Astrocyte of the cerebellum (primary cell): ENCODE data around the gene ANAPC13.

Source experiments
- DNase-seq: peaks from one replicate; pipeline ENCODE4 v3.0.0-alpha.2; 2011; ENCODE audit warnings: low read depth
- H3K4me3 ChIP-seq: 2 replicates; pipeline ENCODE4 v1.5.1; 2011; ENCODE audit warnings: mild to moderate bottlenecking, low read depth, low read length, moderate library complexity
- in situ Hi-C: cut with HindIII; loops from 2 replicates; pipeline ENCODE4 v1.10.0; 2017; ENCODE audit warnings: low sequenced_read_pairs
- TF ChIP-seq, protein P1 (sequence below): IDR thresholded peaks from 2 replicates; pipeline ENCODE4 v1.5.1; 2012; ENCODE audit warnings: low read length, low read depth, moderate library complexity, mild to moderate bottlenecking; ENCODE audit errors: missing control alignments

The ANAPC13 gene

DNA sequence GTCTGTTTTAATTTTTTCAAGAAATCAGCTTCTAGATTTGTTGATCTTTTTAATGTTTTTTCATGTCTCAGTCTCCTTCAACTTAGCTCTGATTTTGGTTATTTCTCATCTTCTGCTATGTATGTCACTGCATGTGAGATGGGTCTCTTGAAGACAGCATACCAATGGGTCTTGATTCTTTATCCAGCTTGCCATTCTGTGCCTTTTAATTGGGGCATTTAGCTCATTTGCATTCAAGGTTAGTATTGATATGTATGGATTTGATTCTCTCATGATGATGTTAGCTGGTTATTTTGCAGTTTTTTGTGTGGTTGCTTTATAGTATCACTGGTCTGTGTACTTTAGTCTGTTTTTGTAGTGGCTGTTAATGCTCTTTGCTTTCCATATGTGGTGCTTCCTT, 39.5 kb upstream of the ANAPC13 start:
- DNase-seq: no peak
- TF ChIP-seq, protein P1, sequence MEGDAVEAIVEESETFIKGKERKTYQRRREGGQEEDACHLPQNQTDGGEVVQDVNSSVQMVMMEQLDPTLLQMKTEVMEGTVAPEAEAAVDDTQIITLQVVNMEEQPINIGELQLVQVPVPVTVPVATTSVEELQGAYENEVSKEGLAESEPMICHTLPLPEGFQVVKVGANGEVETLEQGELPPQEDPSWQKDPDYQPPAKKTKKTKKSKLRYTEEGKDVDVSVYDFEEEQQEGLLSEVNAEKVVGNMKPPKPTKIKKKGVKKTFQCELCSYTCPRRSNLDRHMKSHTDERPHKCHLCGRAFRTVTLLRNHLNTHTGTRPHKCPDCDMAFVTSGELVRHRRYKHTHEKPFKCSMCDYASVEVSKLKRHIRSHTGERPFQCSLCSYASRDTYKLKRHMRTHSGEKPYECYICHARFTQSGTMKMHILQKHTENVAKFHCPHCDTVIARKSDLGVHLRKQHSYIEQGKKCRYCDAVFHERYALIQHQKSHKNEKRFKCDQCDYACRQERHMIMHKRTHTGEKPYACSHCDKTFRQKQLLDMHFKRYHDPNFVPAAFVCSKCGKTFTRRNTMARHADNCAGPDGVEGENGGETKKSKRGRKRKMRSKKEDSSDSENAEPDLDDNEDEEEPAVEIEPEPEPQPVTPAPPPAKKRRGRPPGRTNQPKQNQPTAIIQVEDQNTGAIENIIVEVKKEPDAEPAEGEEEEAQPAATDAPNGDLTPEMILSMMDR: no peak
- in situ Hi-C loops: no loop called here
- H3K4me3 ChIP-seq: no peak overlapping the region

DNA sequence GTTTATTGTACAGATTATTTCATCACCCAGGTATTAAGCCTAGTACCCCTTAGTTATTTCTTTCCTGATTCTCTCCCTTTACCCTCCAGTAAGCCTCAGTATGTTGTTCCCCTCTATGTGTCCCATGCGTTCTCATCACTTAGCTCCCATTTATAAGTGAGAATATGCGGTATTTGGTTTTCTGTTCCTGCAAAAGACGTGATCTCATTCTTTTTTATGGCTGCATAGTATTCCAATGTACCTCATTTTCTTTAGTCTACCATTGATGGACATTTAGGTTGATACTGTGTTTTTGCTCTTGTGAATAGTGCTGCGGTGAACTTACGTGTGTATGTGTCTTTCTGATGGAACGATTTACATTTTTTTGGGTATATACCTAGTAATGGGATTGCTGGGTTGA, 36.8 kb upstream of the ANAPC13 start:
- TF ChIP-seq, protein P1: no peak
- H3K4me3 ChIP-seq: no peak overlapping the region
- no peak for DNase-seq
- in situ Hi-C loops: no loop called here

DNA sequence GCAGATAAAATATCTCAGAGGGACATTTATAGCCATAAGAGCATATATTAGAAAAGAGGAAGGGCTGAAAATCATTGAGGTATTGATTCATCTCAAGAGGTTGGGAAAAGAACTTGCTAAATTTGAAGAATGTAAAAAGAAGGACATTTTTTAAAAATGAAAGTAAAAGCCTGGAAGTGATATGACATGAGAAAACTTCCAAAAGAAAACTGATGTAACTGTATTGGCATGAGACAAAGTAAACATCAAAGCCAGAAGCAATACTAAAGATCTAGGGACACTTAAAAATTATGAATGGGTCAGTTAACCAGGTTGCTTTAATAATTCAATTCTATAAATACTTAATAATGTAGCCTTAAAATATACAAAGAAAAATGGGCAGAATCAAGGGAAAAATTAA, 32.0 kb upstream of the ANAPC13 start:
- in situ Hi-C loops: no loop called here
- TF ChIP-seq, protein P1: no peak
- DNase-seq: no peak
- H3K4me3 ChIP-seq: no peak overlapping the region

DNA sequence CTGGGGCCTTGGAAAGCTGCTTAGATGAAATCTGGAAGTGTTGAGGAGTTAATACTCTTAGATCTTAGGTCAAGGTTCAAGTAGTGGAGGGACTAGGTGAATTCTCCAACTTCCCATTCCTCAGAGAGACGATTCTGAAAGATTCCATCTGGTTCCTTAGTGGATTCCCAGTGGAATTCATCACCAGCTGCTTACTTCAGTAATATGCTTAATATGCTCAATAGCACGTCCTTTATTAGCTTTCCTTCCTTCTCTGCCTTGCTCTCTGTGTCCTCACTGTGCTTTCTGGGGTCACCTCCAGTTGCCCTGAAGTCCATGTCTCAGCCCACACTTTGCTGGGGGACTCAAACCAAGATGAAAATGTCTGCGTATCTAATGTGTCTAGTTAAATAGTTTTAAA, 31.1 kb upstream of the ANAPC13 start:
- in situ Hi-C loops: no loop called here
- no peak for DNase-seq
- TF ChIP-seq, protein P1: no peak
- H3K4me3 ChIP-seq: no peak overlapping the region

DNA sequence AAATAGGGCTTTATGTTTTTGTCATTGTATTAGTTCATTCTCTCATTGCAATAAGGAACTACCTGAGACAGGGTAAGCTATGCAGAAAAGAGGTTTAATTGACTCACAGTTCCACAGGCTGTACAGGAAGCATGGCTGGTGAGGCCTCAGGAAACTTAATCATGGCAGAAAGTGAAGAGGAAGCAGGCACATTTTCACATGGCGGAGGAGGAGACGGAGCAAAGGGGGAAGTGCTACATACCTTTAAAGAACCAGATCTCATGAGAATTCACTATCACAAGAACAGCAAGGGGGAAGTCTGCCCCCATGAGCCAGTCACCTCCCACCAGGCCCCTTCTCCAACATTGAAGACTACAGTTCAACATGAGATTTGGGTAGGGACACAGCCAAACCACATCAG, 25.7 kb upstream of the ANAPC13 start:
- no peak for DNase-seq
- TF ChIP-seq, protein P1: no peak
- H3K4me3 ChIP-seq: no peak overlapping the region
- in situ Hi-C loops: no loop called here

DNA sequence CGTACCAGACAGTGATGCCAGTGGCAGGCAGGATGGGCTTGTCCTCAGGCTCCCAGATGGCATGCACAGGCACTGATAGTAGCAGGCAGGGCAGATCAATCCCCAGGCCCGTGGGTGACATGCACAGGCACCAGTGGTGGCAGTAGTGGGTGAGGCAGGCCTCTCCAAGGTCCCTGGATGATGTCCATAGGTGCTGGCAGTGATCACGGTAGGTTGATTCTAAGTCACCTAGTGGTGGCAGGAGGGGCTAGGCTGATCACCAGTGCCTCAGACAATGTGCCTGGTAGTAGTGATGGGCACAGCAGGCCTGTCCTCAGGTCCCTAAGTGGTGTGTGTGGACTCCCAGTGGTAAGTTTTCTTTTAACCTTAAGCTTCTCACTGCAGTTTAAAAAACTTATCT, 19.7 kb upstream of the ANAPC13 start:
- no peak for DNase-seq
- H3K4me3 ChIP-seq: no peak overlapping the region
- TF ChIP-seq, protein P1: no peak
- in situ Hi-C loops: no loop called here

DNA sequence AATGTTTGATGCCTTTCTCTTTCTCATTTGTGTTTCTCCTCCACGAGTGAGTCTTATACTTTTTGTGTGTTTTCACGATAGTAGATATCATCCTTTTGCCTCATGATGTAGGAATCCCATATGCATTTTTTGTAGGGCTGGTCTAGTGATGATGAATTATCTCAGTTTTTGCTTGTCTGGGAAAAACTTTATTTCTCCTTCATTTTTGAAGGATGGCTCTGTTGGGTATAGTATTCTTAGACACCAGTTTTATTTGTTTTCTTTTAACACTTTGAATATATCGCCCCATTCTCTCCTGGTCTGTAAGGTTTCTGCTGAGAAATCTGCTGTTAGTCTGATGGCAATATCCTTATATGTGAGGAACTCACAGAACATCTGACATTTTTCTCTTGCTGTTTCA, 18.3 kb upstream of the ANAPC13 start:
- in situ Hi-C loops: no loop called here
- TF ChIP-seq, protein P1: no peak
- no peak overlapping the region for H3K4me3 ChIP-seq
- DNase-seq: no peak
